Fibroblast of skin of abdomen (primary cell): ENCODE results near the gene TBK1.

Experiments used
- DNase-seq: peaks from one replicate; pipeline ENCODE4 v3.0.0-alpha.2; 2013

Gene TBK1

DNA sequence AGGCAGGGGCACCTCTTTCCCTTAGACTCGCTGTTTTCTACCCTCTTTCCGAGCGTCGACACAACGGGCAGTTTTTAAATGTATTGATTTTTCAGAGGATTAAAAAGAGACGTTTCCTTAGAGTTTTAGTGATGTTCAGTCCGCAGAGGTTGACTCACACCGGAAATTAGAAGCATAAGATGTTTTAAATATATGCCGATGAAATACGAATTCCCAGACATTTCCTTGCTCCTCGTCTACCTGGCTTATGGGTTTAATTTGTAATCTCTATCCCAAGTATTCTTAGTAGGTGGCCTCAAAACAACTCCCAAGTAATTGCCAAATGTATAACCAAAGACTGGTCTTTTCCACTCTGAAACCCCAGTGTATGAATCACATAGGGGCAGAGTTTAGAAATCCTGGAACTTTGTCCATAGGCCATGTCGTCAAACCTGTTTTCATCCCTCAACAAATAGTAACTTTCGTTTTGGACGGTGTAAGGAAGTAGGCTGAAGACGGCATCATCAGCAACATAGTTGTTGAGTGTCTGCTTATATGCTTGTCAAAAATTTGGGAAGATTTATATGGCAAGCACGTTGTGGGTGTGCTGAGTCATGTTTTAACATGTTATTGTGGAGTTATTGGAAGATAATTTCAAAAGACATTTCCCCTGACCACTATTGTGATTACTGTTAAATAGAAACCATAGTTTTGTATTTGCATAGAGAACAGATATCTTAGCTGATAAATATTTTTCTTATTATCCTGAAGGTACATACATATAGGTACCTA is 824 bp downstream of the TBK1 start:
- DNase-seq = peak; percentile 80

DNA sequence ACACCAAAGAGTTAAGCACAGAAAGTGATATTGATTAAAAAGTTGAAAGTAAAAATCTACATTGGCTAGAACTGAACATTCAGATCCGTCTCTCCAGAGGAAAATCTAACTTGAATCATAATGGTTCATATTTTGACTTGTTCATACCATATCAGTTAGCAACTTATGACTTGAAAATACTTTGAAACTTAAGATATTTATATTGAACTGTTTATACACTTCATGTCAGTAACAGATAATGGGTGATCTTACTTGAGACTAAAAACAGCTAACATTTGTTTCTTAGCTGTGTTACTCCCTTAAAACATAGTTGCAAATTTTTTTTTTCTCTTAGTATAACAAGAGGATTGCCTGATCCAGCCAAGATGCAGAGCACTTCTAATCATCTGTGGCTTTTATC is 3.6 kb downstream of the TBK1 start:
- DNase-seq = no peak

DNA sequence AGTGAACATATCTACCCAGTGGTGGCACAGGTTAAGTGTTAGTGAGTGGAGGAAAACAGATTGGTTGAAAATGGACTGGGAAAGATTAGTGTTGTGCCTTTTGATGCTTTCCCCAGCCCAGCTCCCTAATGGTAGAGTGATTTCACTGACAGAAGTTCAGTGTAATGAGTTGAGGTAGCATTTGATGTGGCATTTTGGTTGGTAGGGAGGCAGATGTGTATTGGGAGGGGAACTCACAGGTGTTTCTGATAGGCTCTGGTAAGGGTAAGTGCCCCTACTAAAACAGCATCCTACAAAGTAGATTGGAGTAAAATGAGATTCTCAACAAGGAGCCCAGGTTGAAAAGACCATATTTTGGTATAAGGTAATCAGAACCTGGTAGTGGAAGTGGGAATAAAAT is 4.2 kb downstream of the TBK1 start:
- DNase-seq = no peak

DNA sequence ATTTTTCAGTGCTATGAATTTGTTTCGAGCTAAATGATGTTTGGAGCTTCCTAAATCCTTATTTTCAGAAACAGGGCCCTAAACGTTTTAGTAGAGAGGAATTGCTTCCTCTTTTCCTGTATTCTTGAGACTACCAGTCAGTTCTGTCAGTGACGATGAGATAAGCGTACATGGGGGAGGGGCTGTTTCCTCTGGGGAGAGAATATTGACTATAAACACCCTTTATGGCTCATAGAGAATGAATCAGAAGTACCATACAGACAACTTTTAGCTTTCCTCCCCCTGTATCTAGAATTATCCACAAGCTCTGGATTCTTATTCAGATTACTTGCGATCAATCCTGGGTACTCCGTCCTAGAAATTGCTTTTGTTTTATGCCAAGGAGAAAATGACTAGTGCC is 5.1 kb downstream of the TBK1 start:
- no peak for DNase-seq

DNA sequence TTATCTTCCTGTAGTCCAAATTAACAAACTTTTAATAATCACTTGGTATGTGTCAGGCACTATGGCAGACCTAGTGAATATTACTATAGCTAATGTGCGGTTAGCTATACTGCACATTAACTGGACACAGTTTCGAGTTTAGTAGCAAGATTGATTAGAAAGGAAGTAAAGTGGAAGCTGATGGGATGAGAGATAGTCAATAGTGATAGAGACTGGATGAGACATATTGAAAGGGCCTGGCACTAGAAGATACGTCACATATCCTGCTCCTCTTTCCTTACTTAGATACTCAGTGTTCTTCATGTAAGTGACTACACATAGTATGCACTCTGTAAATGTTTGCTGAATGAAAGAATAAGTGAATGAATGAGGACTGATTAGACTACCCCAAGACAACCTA is 5.5 kb downstream of the TBK1 start:
- DNase-seq = no peak

DNA sequence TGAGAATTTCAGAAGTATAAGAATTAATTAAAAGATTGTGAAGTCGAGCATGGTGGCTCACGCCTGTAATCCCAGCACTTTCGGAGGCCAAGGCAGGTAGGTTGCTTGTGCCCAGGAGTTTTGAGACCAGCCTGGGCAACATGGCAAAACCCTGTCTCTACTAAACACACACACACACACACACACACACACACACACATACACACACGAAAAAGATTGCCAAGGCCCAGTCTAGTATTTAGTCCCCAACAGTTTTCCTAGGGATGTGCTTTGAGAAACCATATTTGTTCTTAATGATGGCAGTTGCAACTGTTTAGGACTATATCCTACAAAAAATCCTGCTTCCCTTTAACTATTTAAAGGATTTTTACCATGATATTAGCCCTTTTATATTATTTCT is 6.0 kb downstream of the TBK1 start:
- no peak for DNase-seq

DNA sequence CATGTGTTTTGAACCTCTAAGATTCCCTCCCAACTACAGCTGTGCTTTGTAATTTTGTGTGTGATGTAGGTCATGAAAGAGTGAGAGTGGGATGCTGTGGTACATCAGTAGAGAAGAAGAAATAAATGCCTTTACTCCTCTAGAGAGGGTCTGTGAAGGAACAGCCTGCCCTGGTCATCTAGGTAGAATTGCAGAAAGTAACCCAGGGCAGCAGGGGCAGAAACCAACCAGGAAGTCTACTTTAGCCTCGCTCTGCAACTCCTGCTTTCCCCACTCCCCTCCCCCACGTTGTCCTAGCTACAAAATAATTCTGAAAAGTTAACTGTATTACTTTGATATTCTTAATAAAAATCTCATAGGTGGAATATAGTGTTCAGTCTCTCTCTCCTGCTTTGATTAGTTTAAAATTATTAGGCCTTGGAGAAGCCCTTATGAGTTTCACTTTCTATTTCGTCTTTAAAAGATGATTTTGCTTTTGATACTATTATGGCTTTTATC is 7.5 kb downstream of the TBK1 start:
- DNase-seq = no peak

DNA sequence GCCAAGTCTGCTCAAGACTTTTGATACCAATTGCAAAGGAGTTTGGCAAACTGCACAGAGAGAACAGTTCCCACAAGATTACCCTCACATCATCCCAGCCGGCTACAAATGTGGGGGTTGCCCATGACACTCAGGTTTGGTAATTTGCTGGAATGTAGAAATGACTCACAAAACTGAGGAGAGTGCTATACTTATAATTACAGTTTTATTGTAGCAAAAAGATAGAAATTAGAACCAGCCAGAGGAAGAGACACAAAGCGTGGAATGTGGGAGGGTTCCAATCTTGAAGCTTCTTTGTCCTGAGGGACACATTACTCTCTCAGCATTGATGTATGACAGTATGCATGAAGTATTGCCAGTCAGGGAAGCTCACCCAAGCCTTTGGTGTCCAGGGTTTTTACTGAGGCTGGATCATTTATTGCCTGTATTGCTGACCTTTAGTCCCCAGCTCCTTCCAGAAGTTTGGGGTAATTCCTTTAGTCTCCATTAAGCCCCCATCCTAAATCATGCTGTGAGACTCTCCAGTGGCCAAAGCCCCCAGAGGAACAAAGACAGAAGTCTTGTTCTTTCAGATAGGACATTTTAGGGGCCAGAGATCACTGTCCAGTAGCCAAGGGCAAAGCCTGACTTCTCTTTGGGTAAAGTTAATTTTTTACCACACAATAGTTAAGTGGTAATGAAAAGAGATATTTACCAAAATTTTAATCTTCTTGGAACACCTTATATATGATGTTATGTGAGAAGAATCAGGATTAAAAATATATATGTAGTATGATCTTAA is 9.9 kb downstream of the TBK1 start:
- peak; percentile 94 for DNase-seq

DNA sequence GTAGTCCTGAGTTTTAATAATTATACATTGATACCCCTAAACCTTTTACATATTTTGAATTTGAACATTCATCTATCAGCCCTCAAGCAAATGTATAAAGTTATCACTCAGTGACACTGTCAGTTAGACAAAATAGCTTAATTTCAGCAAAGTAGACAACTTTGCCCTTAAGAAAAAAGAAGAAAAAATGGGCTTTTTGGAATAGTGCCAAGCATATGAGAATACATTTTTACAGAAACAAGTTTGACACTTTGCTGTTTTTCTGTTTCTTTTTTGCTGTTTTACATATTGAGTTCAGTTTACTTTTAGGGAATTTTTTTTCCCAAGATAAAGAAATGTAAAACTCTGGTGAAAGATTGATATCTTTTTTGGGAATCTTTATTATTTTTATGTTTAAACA is 14.3 kb downstream of the TBK1 start:
- no peak for DNase-seq

DNA sequence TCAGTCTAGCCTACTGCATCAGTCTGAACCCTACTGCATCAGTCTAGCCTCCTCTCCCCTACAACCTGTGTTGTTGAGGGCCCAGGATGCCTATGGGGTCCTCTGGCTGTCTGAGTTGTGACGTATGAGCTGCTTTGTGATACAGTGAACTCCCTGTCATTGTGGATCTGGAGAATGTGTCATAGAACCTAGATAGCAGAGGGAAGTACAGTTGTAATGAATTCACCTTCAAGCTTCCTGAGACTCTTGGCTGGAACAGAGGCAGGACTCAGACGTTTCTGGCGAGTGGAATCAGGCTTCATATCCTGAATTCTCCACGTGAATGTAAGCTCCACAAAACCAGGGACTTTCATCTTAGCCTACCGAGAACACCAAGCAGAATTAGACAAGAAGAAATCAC is 17.0 kb downstream of the TBK1 start:
- DNase-seq = no peak

DNA sequence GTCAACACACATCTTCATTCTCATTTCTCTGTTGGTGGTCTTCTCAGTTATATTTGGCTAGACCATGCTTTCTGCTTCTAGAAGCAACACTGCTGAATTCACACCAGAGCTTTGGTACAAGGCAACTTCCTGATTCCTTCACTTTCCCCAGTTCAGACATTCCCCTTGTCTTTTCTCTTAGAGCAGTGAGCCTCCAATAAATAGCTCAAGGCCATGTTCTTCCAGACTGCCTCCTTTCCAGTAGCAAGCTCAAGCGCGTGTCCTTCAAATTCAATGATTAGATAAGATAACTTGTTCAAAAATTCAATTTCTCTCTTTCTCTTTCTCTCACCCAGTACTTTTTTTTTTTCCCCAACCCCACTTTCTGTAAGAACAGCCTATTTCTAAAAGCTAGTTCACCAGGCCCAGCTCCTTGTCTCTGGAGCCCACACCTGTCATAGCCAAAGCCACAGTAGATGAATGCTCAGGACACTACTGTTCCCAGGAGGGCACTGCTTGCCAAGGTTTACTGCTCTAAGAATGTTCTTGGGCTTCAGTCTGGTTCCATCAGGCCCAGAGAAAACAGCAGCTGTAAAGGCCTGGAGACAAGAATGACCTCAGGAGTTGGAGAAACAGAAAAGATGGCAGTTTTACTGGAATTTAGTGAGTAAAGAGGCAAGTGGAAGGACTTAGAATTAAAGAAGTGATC is 17.7 kb downstream of the TBK1 start:
- DNase-seq = no peak

DNA sequence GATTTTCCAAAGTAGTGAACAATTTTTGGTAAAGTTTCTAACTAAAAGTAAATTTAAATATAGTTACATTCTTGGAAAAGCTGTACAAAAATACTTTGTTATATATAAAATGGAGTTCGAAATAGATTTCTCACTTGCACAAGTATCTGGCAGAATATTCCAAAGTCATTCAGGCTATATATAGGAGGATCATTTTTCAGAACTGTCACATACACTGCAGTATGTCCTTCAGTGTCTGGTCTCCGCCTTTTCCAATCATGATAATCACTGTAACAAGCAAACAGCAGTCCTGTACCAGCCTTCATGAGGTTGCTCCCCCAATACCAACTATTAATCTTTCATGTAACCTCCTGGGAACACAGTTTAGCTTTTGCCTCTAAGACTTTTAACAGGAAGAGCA is 18.6 kb downstream of the TBK1 start:
- DNase-seq = no peak

DNA sequence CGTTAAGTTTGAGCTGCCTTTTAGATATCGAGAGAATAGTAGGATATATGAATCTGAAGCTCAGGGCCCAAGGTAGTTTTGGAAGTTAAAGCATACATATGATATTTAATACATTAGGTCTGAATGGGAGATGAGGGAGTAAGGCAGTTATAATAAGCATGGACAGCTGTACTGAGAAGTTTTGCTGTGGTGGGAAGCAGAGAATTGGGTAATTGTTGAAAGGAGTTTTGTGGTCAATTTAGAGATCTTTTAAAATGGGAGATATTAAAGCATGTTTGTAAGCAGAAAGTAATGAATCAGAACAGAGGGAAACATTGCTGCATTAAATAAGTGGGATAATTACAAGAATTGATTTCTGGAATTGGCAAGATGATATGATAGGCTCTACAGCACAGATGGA is 21.3 kb downstream of the TBK1 start:
- DNase-seq = no peak

DNA sequence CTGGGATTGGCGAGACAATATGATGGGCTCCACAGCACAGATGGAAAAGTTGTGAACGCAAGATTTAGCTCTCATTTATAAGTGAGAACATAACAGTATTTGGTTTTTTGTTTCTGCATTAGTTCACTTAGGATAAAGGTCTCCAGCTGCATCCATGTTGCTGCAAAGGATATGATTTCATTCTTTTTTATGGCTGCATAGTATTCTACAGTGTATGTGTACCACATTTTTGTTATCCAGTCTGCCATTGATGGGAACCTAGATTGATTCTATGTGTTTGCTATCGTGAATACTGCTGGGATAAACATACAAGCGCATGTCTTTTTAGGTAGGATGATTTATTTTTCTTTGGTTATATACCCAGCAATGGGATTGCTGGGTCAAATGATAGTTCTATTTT is 23.6 kb downstream of the TBK1 start:
- no peak for DNase-seq

DNA sequence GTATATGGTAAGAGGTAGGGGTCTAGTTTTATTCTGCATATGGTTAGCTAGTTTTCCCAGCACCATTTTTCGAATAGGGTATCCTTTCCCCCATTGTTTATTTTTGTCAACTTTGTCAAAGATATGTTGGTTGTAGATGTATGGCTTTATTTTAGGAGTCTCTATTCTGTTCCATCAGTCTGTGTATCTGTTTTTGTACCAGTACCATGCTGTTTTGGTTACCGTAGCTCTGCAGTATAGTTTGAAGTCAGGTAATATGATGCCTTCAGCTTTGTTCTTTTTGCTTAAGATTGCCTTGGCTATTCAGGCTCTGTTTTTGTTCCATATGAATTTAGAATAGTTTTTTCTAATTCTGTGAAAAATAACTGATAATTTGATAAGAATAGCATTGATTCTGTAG is 24.9 kb downstream of the TBK1 start:
- DNase-seq = no peak

DNA sequence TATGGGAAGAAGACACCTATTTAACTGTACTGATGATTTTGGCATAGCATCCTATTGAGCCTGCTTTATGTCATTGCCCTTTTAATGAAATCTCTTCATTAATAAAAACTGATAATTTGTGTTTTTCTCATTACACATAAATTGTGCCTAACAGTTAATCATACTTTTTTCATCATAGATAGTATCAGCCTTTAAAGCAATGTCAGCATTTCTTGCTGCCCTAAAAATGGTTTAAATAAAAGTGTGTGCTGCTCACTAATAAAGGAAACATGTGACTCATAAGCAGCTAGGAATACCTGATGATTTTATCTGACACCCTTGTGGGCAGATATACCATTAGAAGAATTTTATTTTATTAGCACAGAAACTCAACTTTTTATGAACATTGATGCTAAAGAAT is 26.7 kb downstream of the TBK1 start:
- DNase-seq = no peak

DNA sequence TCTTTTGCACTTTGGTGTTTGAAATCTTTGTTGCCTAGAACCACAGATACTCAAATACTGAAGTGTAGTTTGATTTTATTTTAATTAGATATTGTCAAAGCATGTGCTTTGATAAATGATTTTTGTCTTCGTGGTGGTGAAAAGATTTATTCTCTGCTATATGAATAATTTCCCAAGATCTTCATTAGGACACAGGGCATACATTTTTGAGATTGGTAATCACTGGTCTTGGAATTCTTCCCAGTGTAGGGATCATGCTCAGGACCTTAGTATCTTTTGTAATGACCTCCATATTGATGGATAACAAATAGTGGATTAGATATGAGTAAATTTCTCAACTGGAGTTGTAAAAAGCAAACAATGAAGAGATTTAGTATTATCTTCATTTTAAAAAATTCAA is 28.2 kb downstream of the TBK1 start:
- DNase-seq = peak; percentile 67

DNA sequence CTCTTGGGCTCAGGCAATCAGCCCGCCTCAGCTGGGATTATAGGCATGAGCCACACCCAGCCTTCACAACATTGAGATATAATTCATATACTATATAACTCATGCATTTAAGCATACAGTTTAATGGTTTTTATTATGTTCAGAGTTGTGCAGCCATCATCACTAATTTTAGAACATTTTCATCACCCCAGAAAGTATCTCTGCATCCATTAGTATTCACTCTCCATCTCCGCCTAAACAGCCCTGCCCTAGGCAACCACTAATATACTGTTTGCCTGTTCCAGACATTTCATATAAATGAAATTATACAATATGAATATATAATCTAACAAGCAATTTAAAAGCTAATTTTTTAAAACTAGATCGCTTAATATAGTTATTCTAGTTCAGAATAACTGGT is 34.7 kb downstream of the TBK1 start:
- no peak for DNase-seq

DNA sequence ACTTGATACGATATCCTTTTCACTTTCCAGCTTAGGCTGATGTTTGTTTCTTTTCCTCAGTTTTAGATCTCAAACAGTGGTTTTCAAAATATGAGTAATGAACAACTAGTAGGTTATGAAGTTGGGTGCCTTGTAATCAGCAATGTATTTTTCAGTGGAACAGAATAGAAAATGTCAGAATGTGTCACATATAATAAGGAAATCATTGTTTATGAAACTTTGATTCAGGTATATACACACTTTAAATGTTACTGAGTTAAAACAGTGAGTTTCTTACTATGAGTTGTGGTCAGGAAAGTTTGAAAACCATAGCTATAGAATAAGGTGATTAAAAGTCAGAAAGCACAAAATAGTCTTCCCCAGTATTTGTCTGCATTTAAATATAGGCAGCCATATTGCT is 39.8 kb downstream of the TBK1 start:
- DNase-seq = no peak

DNA sequence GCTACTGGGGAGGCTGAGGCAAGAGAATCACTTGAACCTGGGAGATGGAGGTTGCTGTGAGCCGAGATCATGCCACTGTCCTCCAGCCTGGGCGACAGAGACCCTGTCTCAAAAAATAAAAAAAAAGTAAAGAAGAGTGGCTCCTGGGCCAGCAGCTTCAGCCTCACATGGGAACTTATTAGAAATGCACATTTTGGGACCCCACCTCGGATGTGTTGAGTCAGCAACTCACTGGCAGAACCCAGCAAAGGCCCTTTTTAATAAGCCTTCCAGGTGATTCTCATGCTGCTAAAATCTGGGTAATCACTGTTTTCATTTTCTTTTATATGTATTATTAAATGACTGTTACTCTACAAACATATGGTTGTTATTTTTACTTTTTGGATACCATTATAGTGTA is 41.6 kb downstream of the TBK1 start:
- DNase-seq = no peak

DNA sequence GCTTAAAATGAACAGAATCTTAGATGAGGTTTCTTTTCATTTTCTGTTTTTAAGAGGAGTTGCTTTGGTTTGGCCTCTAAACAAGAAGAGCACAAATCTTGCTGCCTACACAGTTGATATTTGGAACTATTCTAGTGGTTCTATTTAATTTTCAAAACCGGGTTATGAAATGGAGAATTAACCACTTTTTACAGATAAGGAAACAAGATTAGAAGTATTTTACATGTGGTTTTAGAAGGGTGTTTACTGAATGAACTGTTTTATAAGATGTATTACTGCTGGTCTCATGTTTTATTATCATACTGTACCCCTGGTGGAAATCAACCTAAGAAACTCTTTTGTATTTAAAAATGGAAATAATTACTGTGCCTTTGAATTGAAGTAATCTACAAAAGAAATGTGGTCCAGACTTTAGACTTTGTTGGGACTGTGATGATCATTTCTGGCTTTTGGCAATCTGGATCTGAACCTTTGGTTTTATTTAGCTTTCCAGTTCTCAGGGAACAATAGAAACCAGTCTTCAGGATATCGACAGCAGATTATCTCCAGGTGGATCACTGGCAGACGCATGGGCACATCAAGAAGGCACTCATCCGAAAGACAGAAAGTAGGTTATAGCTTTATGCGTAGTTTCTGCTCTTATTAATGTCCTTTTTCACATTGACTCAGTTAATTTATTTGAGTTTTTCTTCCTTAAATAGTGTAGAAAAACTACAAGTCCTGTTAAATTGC is 43.2 kb downstream of the TBK1 start:
- DNase-seq = no peak

DNA sequence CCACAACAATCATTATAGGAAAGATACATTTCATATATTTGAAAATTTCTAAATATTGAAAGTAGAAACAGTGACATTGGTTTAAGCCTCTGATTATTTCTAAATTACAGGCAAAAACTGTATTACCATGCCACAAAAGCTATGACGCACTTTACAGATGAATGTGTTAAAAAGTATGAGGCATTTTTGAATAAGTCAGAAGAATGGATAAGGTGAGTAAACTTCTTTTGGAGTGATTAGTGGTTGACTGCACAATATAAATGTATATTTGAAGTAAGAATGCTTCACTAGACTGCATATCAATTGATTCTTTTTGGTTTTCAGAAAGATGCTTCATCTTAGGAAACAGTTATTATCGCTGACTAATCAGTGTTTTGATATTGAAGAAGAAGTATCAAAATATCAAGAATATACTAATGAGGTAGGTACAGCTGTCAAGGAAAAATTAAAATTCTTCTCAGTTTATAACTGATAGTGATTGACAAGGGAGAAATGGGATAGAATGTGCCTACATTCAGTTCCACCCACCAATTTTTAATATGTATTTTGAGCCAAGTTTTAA is 45.0 kb downstream of the TBK1 start:
- DNase-seq = no peak

DNA sequence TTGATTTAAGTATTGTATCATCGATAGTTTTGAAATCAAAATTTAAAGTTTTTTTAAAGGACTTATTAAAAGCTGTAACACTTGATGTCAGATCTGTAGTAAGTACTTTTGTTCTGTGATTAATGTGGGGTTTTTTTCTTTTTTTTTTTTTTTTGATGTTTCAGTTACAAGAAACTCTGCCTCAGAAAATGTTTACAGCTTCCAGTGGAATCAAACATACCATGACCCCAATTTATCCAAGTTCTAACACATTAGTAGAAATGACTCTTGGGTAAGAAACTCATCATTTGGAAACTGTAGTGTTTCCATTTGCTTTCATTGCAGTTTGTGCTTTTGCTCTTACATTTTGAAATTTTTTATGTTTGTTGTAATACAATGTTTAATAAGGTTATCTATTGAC is 45.6 kb downstream of the TBK1 start:
- DNase-seq = no peak
